A673 (cell line): ENCODE results near the gene MARCHF5.

Source experiments
- CTCF ChIP-seq: fragments of 300-800, 200-600 bp; sonication (generic); conservative IDR thresholded peaks from 2 replicates; pipeline ENCODE4 v1.5.1; 2017; ENCODE audit warnings: low read depth, mild to moderate bottlenecking, antibody characterized with exemption, low read length, moderate library complexity, mixed read lengths
- EZH2 ChIP-seq: fragments of 200-600 bp; sonication (generic); IDR thresholded peaks from 2 replicates; pipeline ENCODE4 v1.6.1; 2017; ENCODE audit warnings: borderline replicate concordance, low read depth, mild to moderate bottlenecking, mixed read lengths, antibody characterized with exemption, low read length; ENCODE audit not compliant: poor library complexity, severe bottlenecking

- no peak for TF ChIP-seq CTCF
- no peak for TF ChIP-seq EZH2
These were observed 22.8 kb downstream of the MARCHF5 start for GRCh38 chr10:92313750-92314149.
